ENCODE measurements around the gene SNW1. TPM values are rescaled to one million over a fixed set of nuclear protein-coding genes. Genes with fewer than 3 reads are reported as not detected.
A peak's percentile ranks its signal among the peaks of the same experiment; 100 is the strongest.

SNW1 gene
- 10 to 100 TPM; 69.6 to 81.9 TPM for total RNA-seq

GRCh38 chr14:77760381-77761204 lies at the start of gene SNW1:
SNW1 (minus strand) TSS chr14:77761156; CDS start chr14:77761127, 29 bp downstream.
- Histone ChIP-seq H3K27ac (peak within 1 kb of the TSS; percentile 87), H3K9me3 (no peaks in the 10 kb centered on the region), H3K36me3 (no peaks in the 10 kb centered on the region), H3K9ac (ENCODE audit: low read depth in 2 of 2, low read length in 2 of 2) (peak within 1 kb of the TSS; percentile 97 to 98), H3K4me3 (peak within 1 kb of the TSS; percentile 97), H3K4me1 (peaks cover 13% of the 10 kb centered on the region), H3K27me3 (no peaks in the 10 kb centered on the region)
- no peak for TF ChIP-seq CTCF (IDR thresholded peaks at IDR 0.05)
- peak; percentile 94 for DNase-seq
- intact Hi-C loops (cut with DNase I), result loop anchor here (5.0 kb wide), 1 partner anchor 42 kb away; the partner anchor contains the start of gene ADCK1

DNA sequence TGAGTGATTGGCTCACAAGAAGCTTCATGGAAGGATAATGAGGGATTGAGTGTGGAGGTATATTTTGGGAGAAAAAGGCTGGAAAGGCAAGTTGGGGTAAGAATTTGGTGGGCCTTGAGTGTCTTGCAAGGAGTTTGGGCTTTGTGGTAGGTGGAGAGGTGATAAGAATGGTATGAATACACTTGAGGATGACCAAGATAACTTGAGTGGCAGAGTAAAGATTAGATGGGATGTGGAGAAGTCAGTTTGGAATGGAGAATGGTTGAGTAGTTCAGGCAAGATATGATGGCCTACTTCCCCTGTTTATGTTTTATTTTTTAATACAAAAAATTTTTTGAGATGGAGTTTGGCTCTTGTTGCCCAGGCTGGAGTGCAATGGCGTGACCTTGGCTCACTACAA lies 48.1 kb upstream of the SNW1 start:
- no peak for TF ChIP-seq CTCF (IDR thresholded peaks at IDR 0.05)
- H3K36me3 ChIP-seq, result no peaks in the 10 kb centered on the region
- H3K4me3 ChIP-seq, result no peak overlapping the region
- H3K9ac ChIP-seq (ENCODE audit: low read depth in 2 of 2, low read length in 2 of 2), result no peak overlapping the region
- H3K4me1 ChIP-seq, result no peaks in the 10 kb centered on the region
- no peaks in the 10 kb centered on the region for H3K9me3 ChIP-seq
- no peak for DNase-seq
- H3K27ac ChIP-seq, result no peak overlapping the region
- H3K27me3 ChIP-seq, result no peaks in the 10 kb centered on the region
- intact Hi-C loops (cut with DNase I), result no loop called here

DNA sequence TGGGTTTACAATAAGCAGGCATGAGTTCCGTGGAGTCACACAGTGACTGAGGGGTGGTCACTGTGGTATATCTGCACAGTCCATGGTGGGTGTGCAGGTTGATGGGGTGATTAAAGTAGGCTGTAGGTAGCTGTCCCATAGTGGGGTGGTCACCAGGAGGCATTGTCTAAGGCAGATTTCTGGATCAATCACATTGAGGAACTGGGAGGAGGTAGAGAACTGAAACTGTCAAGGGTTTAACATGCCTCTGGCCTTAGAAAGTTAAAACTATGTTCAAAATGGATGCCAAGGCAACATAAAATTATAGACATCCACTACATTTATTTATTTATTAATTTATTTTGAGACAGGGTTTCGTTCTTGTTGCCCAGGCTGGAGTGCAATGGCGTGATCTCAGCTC lies 47.3 kb upstream of the SNW1 start:
- intact Hi-C loops (cut with DNase I), result no loop called here
- Histone ChIP-seq H3K4me3 (no peak overlapping the region), H3K4me1 (no peaks in the 10 kb centered on the region), H3K9me3 (no peaks in the 10 kb centered on the region), H3K9ac (ENCODE audit: low read depth in 2 of 2, low read length in 2 of 2) (no peak overlapping the region), H3K27ac (no peak overlapping the region), H3K36me3 (no peaks in the 10 kb centered on the region), H3K27me3 (no peaks in the 10 kb centered on the region)
- no peak for DNase-seq
- TF ChIP-seq CTCF (IDR thresholded peaks at IDR 0.05), result no peak

DNA sequence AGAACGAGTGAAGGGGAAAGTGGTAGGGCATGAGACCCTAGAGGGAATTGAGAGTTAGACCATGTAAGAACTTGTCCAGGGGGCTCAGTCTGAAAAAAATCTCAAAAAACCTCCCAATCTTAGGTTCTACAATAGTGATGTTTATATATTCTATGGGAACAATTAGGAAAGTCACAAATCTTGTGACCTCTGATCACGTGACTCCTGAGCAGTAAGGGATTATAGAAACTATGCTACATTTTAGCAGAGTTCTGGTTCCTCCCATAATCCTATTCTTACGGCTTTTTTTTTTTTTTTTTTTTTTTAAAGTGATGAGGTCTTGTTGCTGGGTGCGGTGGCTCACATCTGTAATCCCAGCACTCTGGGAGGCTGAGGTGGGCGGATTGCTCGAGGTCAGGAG lies 44.8 kb upstream of the SNW1 start:
- Histone ChIP-seq H3K9me3 (no peaks in the 10 kb centered on the region), H3K27me3 (no peaks in the 10 kb centered on the region), H3K27ac (no peak overlapping the region), H3K36me3 (no peaks in the 10 kb centered on the region), H3K4me1 (no peaks in the 10 kb centered on the region), H3K9ac (ENCODE audit: low read depth in 2 of 2, low read length in 2 of 2) (no peak overlapping the region), H3K4me3 (no peak overlapping the region)
- TF ChIP-seq CTCF (IDR thresholded peaks at IDR 0.05), result no peak
- intact Hi-C loops (cut with DNase I), result no loop called here
- DNase-seq, result no peak

- H3K9me3 ChIP-seq, result no peaks in the 10 kb centered on the region
- intact Hi-C loops (cut with DNase I), result loop anchor here (5.0 kb wide), 1 partner anchor 42 kb away; the partner anchor contains the start of gene SNW1
- no peak for TF ChIP-seq CTCF (IDR thresholded peaks at IDR 0.05)
Measured at GRCh38 chr14:77804592-77804991, 43.6 kb upstream of the SNW1 start.

More at GRCh38 chr14:77804592-77804991, 43.6 kb upstream of the SNW1 start:
- H3K9ac ChIP-seq (ENCODE audit: low read depth in 2 of 2, low read length in 2 of 2), result no peak overlapping the region
- peak; percentile 57 for DNase-seq
- H3K4me3 ChIP-seq, result no peak overlapping the region
- no peaks in the 10 kb centered on the region for H3K4me1 ChIP-seq
- no peaks in the 10 kb centered on the region for H3K27me3 ChIP-seq
- no peaks in the 10 kb centered on the region for H3K36me3 ChIP-seq
- no peak overlapping the region for H3K27ac ChIP-seq
